GM12891 (cell line): ENCODE results near the gene FGF2.

Source experiments
- PAX5 ChIP-seq: IDR thresholded peaks from 2 replicates; pipeline ENCODE4 v1.6.1; 2011; ENCODE audit warnings: low read length, moderate library complexity, mild to moderate bottlenecking; ENCODE audit not compliant: insufficient read depth, severe bottlenecking
- POLR2A ChIP-seq: IDR thresholded peaks from 2 replicates; pipeline ENCODE4 v1.6.1; 2011; ENCODE audit warnings: low read depth, low read length, control low read depth
- POLR2AphosphoS5 ChIP-seq: IDR thresholded peaks from 2 replicates; pipeline ENCODE4 v1.6.1; 2011; ENCODE audit warnings: low read depth, low read length, control low read depth
- TAF1 ChIP-seq: IDR thresholded peaks from 2 replicates; pipeline ENCODE4 v1.6.1; 2011; ENCODE audit warnings: low read depth, low read length, control low read depth

DNA sequence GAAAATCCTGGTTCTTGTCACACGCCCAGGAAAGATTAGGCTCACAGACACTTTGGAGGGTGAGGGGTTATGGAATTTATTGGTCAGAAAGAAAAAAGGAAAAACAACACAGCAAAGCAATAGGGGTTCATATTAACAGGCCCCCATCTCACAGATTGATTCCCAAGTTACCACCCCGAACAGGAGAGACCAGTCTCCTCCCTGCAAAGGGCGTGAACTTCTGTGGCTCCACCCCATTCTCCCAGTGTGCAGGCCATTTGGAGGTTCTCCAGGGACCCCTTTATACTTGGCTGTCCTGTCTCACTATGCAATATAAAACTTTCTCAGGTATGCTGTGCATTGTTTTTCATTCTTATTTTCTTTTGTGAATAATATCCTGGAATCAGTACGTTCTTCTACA lies 7.4 kb downstream of the FGF2 start:
- TF ChIP-seq POLR2A (no peak), POLR2AphosphoS5 (no peak), TAF1 (no peak), PAX5 (no peak)
